ENCODE measurements around the gene OPTN. TPM values are rescaled to one million over a fixed set of nuclear protein-coding genes. Genes with fewer than 3 reads are reported as not detected.
"Not testable (repeated sequence)": the region's sequence is repeated elsewhere in the genome, so short reads cannot be mapped to it uniquely, and the experiment has no call there.

Gene OPTN
- total RNA-seq, 1 donor from 2014 or later, result 116 TPM

- DNase-seq (ENCODE audit: low spot score), result no peak
Observed at GRCh38 chr10:13117841-13118783, 18.1 kb downstream of the OPTN start.

GRCh38 chr10:13118784-13119410 lies 18.9 kb downstream of the OPTN start:
- DNase-seq (ENCODE audit: low spot score), result no peak

- no peak for DNase-seq (ENCODE audit: low spot score)
Observed at GRCh38 chr10:13120786-13121499, 21.0 kb downstream of the OPTN start.

- no peak for DNase-seq (ENCODE audit: low spot score)
Observed at GRCh38 chr10:13121500-13121854, 21.5 kb downstream of the OPTN start.

GRCh38 chr10:13136651-13137050 lies 36.7 kb downstream of the OPTN start:
- DNase-seq (ENCODE audit: low spot score), result no peak

GRCh38 chr10:13139150-13139549 lies 39.2 kb downstream of the OPTN start:
- DNase-seq (ENCODE audit: low spot score), result no peak

GRCh38 chr10:13139676-13140075 lies 39.7 kb downstream of the OPTN start:
- no peak for DNase-seq (ENCODE audit: low spot score)

GRCh38 chr10:13140627-13141190 lies 40.7 kb downstream of the OPTN start:
- no peak for DNase-seq (ENCODE audit: low spot score)

- no peak for DNase-seq (ENCODE audit: low spot score)
Observed at GRCh38 chr10:13143766-13144165, 43.8 kb downstream of the OPTN start.

GRCh38 chr10:13144814-13145213 lies 44.9 kb downstream of the OPTN start:
- no peak for DNase-seq (ENCODE audit: low spot score)

- DNase-seq (ENCODE audit: low spot score), result no peak
Observed at GRCh38 chr10:13146379-13146778, 46.4 kb downstream of the OPTN start.

- DNase-seq (ENCODE audit: low spot score), result no peak
Observed at GRCh38 chr10:13147161-13147560, 47.2 kb downstream of the OPTN start.

GRCh38 chr10:13152296-13152695 lies 52.3 kb downstream of the OPTN start:
- no peak for DNase-seq (ENCODE audit: low spot score)

GRCh38 chr10:13155860-13156259 lies 55.9 kb downstream of the OPTN start:
- DNase-seq (ENCODE audit: low spot score), result not testable (repeated sequence)

- DNase-seq (ENCODE audit: low spot score), result no peak
Observed at GRCh38 chr10:13158401-13158800, 58.4 kb downstream of the OPTN start.

- DNase-seq (ENCODE audit: low spot score), result peak; percentile 97
Observed at GRCh38 chr10:13160934-13161856, 61.2 kb downstream of the OPTN start, which contains the start of gene MCM10. MCM10 (plus strand) TSS chr10:13161558; CDS start chr10:13164203, 2,645 bp downstream.

- DNase-seq (ENCODE audit: low spot score), result no peak
Observed at GRCh38 chr10:13161857-13162271, 61.9 kb downstream of the OPTN start.

- no peak for DNase-seq (ENCODE audit: low spot score)
Observed at GRCh38 chr10:13163859-13164258, 63.9 kb downstream of the OPTN start.

- no peak for DNase-seq (ENCODE audit: low spot score)
Observed at GRCh38 chr10:13165177-13165576, 65.2 kb downstream of the OPTN start.

- no peak for DNase-seq (ENCODE audit: low spot score)
Observed at GRCh38 chr10:13167568-13167967, 67.6 kb downstream of the OPTN start.

All from mesenteric fat pad (tissue), 1 donor.